ENCODE measurements around the gene UNKL. TPM values are rescaled to one million over a fixed set of nuclear protein-coding genes. Genes with fewer than 3 reads are reported as not detected.

The UNKL gene
- total and polyA plus RNA-seq, 2 of the 8 experiments (the other 6 are each of a cell fraction or from before 2014, with no cell fraction given): 25.1 to 31.8 TPM

DNA sequence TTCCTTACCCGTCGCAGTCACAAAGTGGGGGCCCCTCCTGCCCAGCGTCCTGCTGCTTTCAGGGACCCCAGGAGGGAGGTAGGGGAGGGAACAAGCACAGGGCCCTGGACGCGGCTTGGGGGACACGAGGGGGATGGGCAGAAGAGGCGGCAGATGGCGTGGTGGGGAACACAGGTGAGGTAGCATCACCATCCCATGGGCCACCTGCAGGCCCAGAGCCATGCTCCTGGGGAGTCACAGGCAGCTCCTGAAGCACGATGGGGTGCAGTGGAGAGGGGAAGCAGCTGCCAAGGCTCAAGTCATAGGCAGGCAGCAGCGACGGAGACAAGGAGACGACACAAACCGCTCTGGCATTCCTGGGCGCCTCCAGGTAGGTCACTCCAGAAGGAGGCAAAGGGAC is 10.8 kb downstream of the UNKL start:
- Histone ChIP-seq H3K23me2 (ENCODE audit: low read depth, low read length) (peaks cover 2% of the 10 kb centered on the region; the same call in 1 of the 2 replicates), H2AFZ (ENCODE audit: low read length) (no peak overlapping the region), H3K4me3 (ENCODE audit: extremely low read depth in 1 of 4, insufficient read depth in 2 of 4, low read depth in 3 of 4, low read length in 4 of 4) (no peak overlapping the region), H3K14ac (ENCODE audit: insufficient read length) (no peak overlapping the region), H2BK12ac (ENCODE audit: low read depth, low read length) (no peak overlapping the region), H4K5ac (ENCODE audit: insufficient read length, low read depth, low read length) (no peak overlapping the region), H3K36me3 (ENCODE audit: control insufficient read depth in 2 of 4, insufficient read depth in 4 of 4, low read length in 3 of 4) (peaks cover 0 to 12% (median 1%) of the 10 kb centered on the region in 4 experiments; a peak in 3 of 8 replicates), H2BK120ac (replicated peaks; ENCODE audit: low read depth, low read length) (no peak overlapping the region), H2AK5ac (ENCODE audit: low read depth, low read length) (no peak overlapping the region), H3K23ac (ENCODE audit: insufficient read length) (no peak overlapping the region), H4K20me1 (replicated peaks in 1 of 2; ENCODE audit: control insufficient read depth in 1 of 2, insufficient read depth in 2 of 2, low read length in 2 of 2) (peaks cover 0 to 14% of the 10 kb centered on the region in 2 experiments), H4K8ac (ENCODE audit: extremely low read depth, insufficient read depth, low read length) (peak overlapping the region; percentile 35; the same call in 1 of the 2 replicates), H2BK5ac (ENCODE audit: low read depth, low read length) (no peak overlapping the region), H3K4me1 (replicated peaks in 1 of 4; ENCODE audit: control insufficient read depth in 3 of 4, insufficient read depth in 4 of 4, low read length in 3 of 4) (no peaks in the 10 kb centered on the region), H3K4me2 (ENCODE audit: insufficient read depth in 1 of 2, low read depth in 2 of 2, low read length in 2 of 2) (no peak overlapping the region), H3K79me2 (ENCODE audit: control insufficient read depth in 1 of 2, insufficient read depth in 2 of 2, low read length in 2 of 2) (peaks cover 0 to 23% of the 10 kb centered on the region in 2 experiments; a peak in 2 of 4 replicates), H4K91ac (replicated peaks; ENCODE audit: insufficient read length, low read length) (no peak overlapping the region), H2BK20ac (ENCODE audit: low read length) (no peak overlapping the region), H2BK15ac (ENCODE audit: low read length) (no peak overlapping the region), H3K79me1 (ENCODE audit: low read depth, low read length) (peaks cover 8% of the 10 kb centered on the region; the same call in 1 of the 2 replicates), H3K9me3 (ENCODE audit: insufficient read depth in 2 of 2, low read depth in 1 of 2, low read length in 1 of 2) (no peaks in the 10 kb centered on the region), H3K4ac (replicated peaks; ENCODE audit: insufficient read length, low read depth, low read length) (no peak overlapping the region), H3K27ac (ENCODE audit: low read depth, low read length) (no peak overlapping the region), H3K18ac (ENCODE audit: extremely low read depth, low read length) (no peak overlapping the region), H3K9ac (replicated peaks in 1 of 4; ENCODE audit: extremely low read depth in 1 of 4, low read depth in 3 of 4, low read length in 3 of 4) (no peak overlapping the region), H3K27me3 (replicated peaks in 1 of 4; ENCODE audit: control insufficient read depth in 3 of 4, extremely low read depth in 1 of 4, insufficient read depth in 3 of 4, low read length in 3 of 4) (no peaks in the 10 kb centered on the region), H3K56ac (replicated peaks; ENCODE audit: insufficient read length, low read depth, low read length) (no peak overlapping the region)
- DNase-seq (ENCODE audit: low read depth in 1 of 2, low spot score in 2 of 2): no peak
- FAIRE-seq: no peak
- 95% methylated on average over 14 of the region's 14 CpGs; no CpG with 5 or more reads in 1 of the 2 experiments for WGBS, 2 experiments (ENCODE audit: extremely low coverage in 1 of 2, insufficient coverage in 1 of 2, insufficient read length in 1 of 2, insufficient replicate concordance in 2 of 2, low coverage in 1 of 2, low lambda C conversion rate in 2 of 2, missing lambda C conversion rate in 1 of 2)
- CTCF ChIA-PET (ENCODE audit: partially characterized antibody): interaction anchor here (0.7 to 1.4 kb wide), 6 partner anchors 12 to 621 kb away, joined by 3 read pairs; no protein-coding TSS in a partner anchor
- no peak for TF ChIP-seq GTF2F1 (IDR thresholded peaks at IDR 0.05; ENCODE audit: borderline replicate concordance, low read depth, low read length)
- no peak for TF ChIP-seq SIN3A (conservative IDR thresholded peaks at IDR 0.05 in 1 of 2, IDR thresholded peaks at IDR 0.05 in 1 of 2; ENCODE audit: low read depth in 1 of 2, low read length in 2 of 2)
- no peak for TF ChIP-seq JUN (IDR thresholded peaks at IDR 0.05; ENCODE audit: low read depth, low read length)
- no peak for TF ChIP-seq SP4 (IDR thresholded peaks at IDR 0.05; ENCODE audit: low read length)
- no peak for TF ChIP-seq SUZ12 (IDR thresholded peaks at IDR 0.05; ENCODE audit: low read length)
- POLR2A ChIA-PET (ENCODE audit: partially characterized antibody): interaction anchor here (0.6 to 1.3 kb wide), 3 partner anchors 17 to 272 kb away, joined by 3 read pairs; partner anchors contain the start of gene UQCC4
